Vagina (tissue), 2 donors: ENCODE data around the gene DRGX. TPM values are rescaled to one million over a fixed set of nuclear protein-coding genes. Genes with fewer than 3 reads are reported as not detected.

Experiments used
- DNase-seq, 2 donors: peaks; one replicate each; pipeline ENCODE4 v3.0.0-alpha.2; 2017; ENCODE audit errors: extremely low spot score in 2 of 2
- H3K27ac ChIP-seq: fragments of 200-600 bp; sonication (generic); one replicate; pipeline ENCODE4 v1.5.1; 2019
- H3K27me3 ChIP-seq: fragments of 200-600 bp; sonication (generic); one replicate; pipeline ENCODE4 v1.5.1; 2019
- H3K36me3 ChIP-seq, 2 donors: fragments of 200-600 bp; sonication (generic); one replicate each; pipeline ENCODE4 v1.5.1; 2017 to 2019
- H3K4me1 ChIP-seq: fragments of 200-600 bp; sonication (generic); one replicate; pipeline ENCODE4 v1.5.1; 2019
- H3K4me3 ChIP-seq, 2 donors: fragments of 200-600 bp; sonication (generic); 1 replicate in 1 of 2; 2 replicates in 1 of 2; pipeline ENCODE4 v1.5.1; 2016 to 2019
- H3K9me3 ChIP-seq: fragments of 200-600 bp; sonication (generic); one replicate; pipeline ENCODE4 v1.5.1; 2019
- POLR2A ChIP-seq, 2 donors: fragments of 450-650 bp; IDR thresholded peaks; one replicate each; pipeline ENCODE4 v1.6.1; 2017; ENCODE audit warnings: antibody characterized with exemption in 2 of 2, mild to moderate bottlenecking in 2 of 2, moderate library complexity in 2 of 2
- POLR2AphosphoS5 ChIP-seq, 2 donors: sonication (generic); formaldehyde crosslinking; IDR thresholded peaks; one replicate each; pipeline ENCODE4 v1.9.0; 2017; ENCODE audit warnings: antibody characterized with exemption in 2 of 2, mild to moderate bottlenecking in 2 of 2, low read depth in 1 of 2; ENCODE audit not compliant: insufficient read depth in 1 of 2
- intact Hi-C: fragments of 100-400 bp; cut with DNase I; formaldehyde crosslinking; loops from one replicate; pipeline ENCODE4 v1.15.1; 2023
- total RNA-seq: library from RNA; depleted of rRNA; stranded (reverse); fragments of >200 nt; gene quantifications from one replicate; pipeline ENCODE4 v1.2.3, GENCODE V29; 2016
- TF ChIP-seq, protein P1 (sequence below), 3 experiments: fragments of 450-650 bp in 2 of 3; fragments of 200-600 bp in 1 of 3; sonication (generic) in 1 of 3; IDR thresholded peaks; one replicate each; pipeline ENCODE4 v1.5.1; 2017 to 2019; ENCODE audit warnings: antibody characterized with exemption in 3 of 3, mild to moderate bottlenecking in 2 of 3, moderate library complexity in 2 of 3

Gene DRGX
- total RNA-seq, 1 donor from 2014 or later = not detected

DNA sequence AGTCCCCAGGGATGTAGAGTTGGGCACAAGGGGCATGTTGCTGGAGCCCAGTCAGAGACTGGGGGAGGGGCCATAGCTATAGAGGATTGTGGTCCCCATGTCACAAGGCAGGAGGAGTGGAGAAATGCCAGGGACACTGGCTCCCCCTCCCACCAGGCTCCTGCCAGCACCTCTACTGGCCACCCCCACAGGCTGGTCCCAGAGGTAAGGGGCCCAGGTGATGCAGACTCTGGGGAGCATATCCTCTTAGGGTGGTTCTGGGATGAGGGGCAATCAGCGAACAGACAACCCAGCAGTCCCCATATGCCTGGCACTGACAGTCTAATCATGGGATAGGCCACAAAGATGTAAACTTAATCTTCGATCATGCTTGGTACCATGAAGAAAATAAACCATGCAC is 75.7 kb downstream of the DRGX start:
- no peak overlapping the region for H3K4me3 ChIP-seq
- H3K9me3 ChIP-seq = no peaks in the 10 kb centered on the region
- no peak for TF ChIP-seq POLR2A (IDR thresholded peaks at IDR 0.05)
- H3K4me1 ChIP-seq = no peaks in the 10 kb centered on the region
- no peaks in the 10 kb centered on the region for H3K27me3 ChIP-seq
- no peak overlapping the region for H3K27ac ChIP-seq
- intact Hi-C loops = no loop called here
- peak; percentile 40 to 75 for DNase-seq
- no peaks in the 10 kb centered on the region for H3K36me3 ChIP-seq

DNA sequence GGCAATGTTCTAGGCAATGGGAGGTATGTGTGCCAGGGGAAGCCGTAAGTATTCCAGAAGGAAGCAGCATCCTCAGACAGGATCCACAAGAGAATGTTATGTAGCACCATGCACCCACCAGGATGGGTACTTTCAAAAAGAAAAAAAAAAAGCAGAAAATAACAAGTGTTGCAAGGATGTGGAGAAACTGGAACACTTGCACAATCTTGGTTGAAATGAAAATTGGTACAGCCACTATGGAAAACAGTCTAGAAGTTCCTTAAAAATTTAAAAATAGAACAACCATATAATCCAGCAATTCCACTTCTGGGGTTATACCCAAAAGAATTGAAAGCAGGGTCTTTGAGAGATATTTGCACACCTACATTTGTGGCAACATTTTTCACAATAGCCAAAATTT is 76.7 kb downstream of the DRGX start:
- no peak overlapping the region for H3K4me3 ChIP-seq
- intact Hi-C loops = no loop called here
- no peak overlapping the region for H3K27ac ChIP-seq
- no peak for DNase-seq
- H3K9me3 ChIP-seq = no peaks in the 10 kb centered on the region
- no peaks in the 10 kb centered on the region for H3K4me1 ChIP-seq
- no peaks in the 10 kb centered on the region for H3K27me3 ChIP-seq
- H3K36me3 ChIP-seq = no peaks in the 10 kb centered on the region
- TF ChIP-seq, protein P1, sequence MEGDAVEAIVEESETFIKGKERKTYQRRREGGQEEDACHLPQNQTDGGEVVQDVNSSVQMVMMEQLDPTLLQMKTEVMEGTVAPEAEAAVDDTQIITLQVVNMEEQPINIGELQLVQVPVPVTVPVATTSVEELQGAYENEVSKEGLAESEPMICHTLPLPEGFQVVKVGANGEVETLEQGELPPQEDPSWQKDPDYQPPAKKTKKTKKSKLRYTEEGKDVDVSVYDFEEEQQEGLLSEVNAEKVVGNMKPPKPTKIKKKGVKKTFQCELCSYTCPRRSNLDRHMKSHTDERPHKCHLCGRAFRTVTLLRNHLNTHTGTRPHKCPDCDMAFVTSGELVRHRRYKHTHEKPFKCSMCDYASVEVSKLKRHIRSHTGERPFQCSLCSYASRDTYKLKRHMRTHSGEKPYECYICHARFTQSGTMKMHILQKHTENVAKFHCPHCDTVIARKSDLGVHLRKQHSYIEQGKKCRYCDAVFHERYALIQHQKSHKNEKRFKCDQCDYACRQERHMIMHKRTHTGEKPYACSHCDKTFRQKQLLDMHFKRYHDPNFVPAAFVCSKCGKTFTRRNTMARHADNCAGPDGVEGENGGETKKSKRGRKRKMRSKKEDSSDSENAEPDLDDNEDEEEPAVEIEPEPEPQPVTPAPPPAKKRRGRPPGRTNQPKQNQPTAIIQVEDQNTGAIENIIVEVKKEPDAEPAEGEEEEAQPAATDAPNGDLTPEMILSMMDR (IDR thresholded peaks at IDR 0.05) = no peak
- TF ChIP-seq POLR2A (IDR thresholded peaks at IDR 0.05) = no peak
- no peak for TF ChIP-seq POLR2AphosphoS5 (IDR thresholded peaks at IDR 0.05; ENCODE audit: insufficient read depth in 1 of 2, low read depth in 1 of 2)

DNA sequence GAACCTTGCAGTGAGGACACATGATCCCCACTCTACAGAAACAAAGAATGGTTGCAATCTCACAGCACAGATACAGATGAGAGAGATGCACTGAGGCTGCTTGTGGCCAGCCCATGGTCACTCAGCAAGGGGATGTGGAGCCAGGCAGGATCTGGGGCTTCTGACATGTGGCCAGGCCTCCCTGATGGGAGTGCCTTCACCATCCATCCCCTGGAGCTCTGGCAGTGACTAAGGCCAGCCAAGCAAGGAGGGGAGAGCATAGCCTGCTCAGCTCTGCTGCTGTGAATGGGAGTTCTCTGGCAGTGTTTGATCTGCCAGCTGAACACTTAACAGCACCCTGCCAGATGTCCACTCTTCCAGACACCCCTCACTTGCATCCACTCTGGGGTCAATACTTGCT is 77.1 kb downstream of the DRGX start:
- H3K4me3 ChIP-seq = no peak overlapping the region
- DNase-seq = no peak
- TF ChIP-seq POLR2AphosphoS5 (IDR thresholded peaks at IDR 0.05; ENCODE audit: insufficient read depth in 1 of 2, low read depth in 1 of 2) (no peak), POLR2A (IDR thresholded peaks at IDR 0.05) (no peak)
- TF ChIP-seq, protein P1 (IDR thresholded peaks at IDR 0.05) = no peak
- no peaks in the 10 kb centered on the region for H3K4me1 ChIP-seq
- H3K27ac ChIP-seq = no peak overlapping the region
- no peaks in the 10 kb centered on the region for H3K9me3 ChIP-seq
- intact Hi-C loops = no loop called here
- H3K36me3 ChIP-seq = no peaks in the 10 kb centered on the region
- H3K27me3 ChIP-seq = no peaks in the 10 kb centered on the region

DNA sequence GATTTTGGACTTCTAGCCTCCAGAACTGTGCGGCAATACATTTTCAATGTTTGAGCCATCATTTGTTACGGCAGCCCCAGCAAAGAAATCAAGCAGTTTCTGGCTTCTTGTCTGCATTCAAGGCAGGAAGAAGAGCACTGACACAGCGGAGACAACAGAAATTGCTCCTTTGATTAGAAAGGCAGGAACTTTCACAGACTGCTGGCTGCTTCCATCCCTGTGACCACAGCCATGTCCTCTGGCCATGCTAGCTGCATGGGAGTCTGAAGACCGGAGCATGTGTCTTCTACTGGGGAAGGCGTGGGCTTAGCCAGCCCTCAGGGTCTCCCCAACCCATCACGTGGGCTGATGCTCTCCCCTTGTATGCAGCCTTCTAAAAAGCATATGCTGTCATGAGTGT is 77.9 kb downstream of the DRGX start:
- no peaks in the 10 kb centered on the region for H3K36me3 ChIP-seq
- no peaks in the 10 kb centered on the region for H3K4me1 ChIP-seq
- no peak for DNase-seq
- TF ChIP-seq, protein P1 (IDR thresholded peaks at IDR 0.05) = no peak
- TF ChIP-seq POLR2A (IDR thresholded peaks at IDR 0.05) = no peak
- no peak for TF ChIP-seq POLR2AphosphoS5 (IDR thresholded peaks at IDR 0.05; ENCODE audit: insufficient read depth in 1 of 2, low read depth in 1 of 2)
- no peak overlapping the region for H3K27ac ChIP-seq
- intact Hi-C loops = no loop called here
- H3K9me3 ChIP-seq = no peaks in the 10 kb centered on the region
- H3K4me3 ChIP-seq = no peak overlapping the region
- H3K27me3 ChIP-seq = no peaks in the 10 kb centered on the region

DNA sequence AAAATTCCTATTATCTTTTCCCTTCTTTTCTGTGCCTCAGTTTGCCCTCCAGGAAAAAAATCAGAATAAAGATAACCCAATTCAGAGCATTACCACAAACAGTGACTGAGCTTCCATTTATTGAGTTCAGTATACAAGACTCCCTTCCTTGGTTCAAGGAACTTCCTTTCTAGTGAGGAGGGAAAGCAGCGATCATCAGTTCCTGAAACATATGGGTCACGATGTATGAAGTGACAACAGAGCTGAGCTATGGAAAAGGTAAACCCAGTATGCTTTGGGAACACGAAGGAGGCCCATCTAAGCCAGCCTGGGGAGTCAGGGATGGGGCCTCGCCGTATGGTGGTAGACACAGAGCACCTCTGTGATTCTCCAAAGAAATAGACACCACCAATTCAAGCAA is 81.1 kb downstream of the DRGX start:
- Histone ChIP-seq H3K4me1 (no peaks in the 10 kb centered on the region), H3K4me3 (no peak overlapping the region), H3K9me3 (no peaks in the 10 kb centered on the region), H3K27ac (no peak overlapping the region), H3K27me3 (no peaks in the 10 kb centered on the region), H3K36me3 (no peaks in the 10 kb centered on the region)
- TF ChIP-seq, protein P1 (IDR thresholded peaks at IDR 0.05) = no peak
- no peak for TF ChIP-seq POLR2AphosphoS5 (IDR thresholded peaks at IDR 0.05; ENCODE audit: insufficient read depth in 1 of 2, low read depth in 1 of 2)
- intact Hi-C loops = no loop called here
- no peak for DNase-seq

Other genes starting within 250 kb of the DRGX start
- 17.9 TPM for gene TMEM273, start 207.7 kb downstream of the DRGX start, total RNA-seq
- not detected for gene C10orf71, start 96.9 kb downstream of the DRGX start, total RNA-seq
- 15.2 TPM for gene ERCC6, start 143.0 kb upstream of the DRGX start, total RNA-seq
- 0.49 TPM for gene SLC18A3, start 214.2 kb upstream of the DRGX start, total RNA-seq
- gene CHAT, start 217.9 kb upstream of the DRGX start, total RNA-seq = not detected